Measurements from ENCODE around the gene CBR3.
"Not testable (repeated sequence)": the region's sequence is repeated elsewhere in the genome, so short reads cannot be mapped to it uniquely, and the experiment has no call there.

Gene CBR3

GRCh38 chr21:36130414-36130762 is 4.5 kb upstream of the CBR3 start:
- H3K27ac ChIP-seq (ENCODE audit: extremely low read depth, low read depth, low read length); H3K4me1 ChIP-seq (ENCODE audit: control insufficient read depth, insufficient read depth, low read length); H3K36me3 ChIP-seq (ENCODE audit: control insufficient read depth in 2 of 2, insufficient read depth in 1 of 2, low read length in 2 of 2); POLR2A ChIA-PET; H3K4me3 ChIP-seq (ENCODE audit: low read depth, low read length); H3K9me3 ChIP-seq (ENCODE audit: control insufficient read depth, insufficient read depth, low read depth, low read length): not testable (repeated sequence)
- CTCF ChIA-PET: interaction anchor here (0.7 to 1.0 kb wide), 2 partner anchors 9 to 15 kb away, joined by 3 to 5 read pairs; no protein-coding TSS in a partner anchor
- TF ChIP-seq ZXDB (tag by site-specific recombination; IDR thresholded peaks at IDR 0.05) (0 out of 2 replicates have a peak, but pooled peaks have one; percentile 15), SCRT2 (tag by site-specific recombination; IDR thresholded peaks at IDR 0.05) (peak; percentile 51; the same call in 1 of the 2 replicates), ZNF610 (tag by site-specific recombination; IDR thresholded peaks at IDR 0.05; ENCODE audit: borderline replicate concordance) (peak; percentile 32; the same call in 1 of the 2 replicates), ZBTB17 (tag by site-specific recombination; IDR thresholded peaks at IDR 0.05) (peak; percentile 31), ZFHX2 (tag by site-specific recombination; conservative IDR thresholded peaks at IDR 0.05) (peak; percentile 43), ZNF449 (tag by site-specific recombination; IDR thresholded peaks at IDR 0.05) (peak; percentile 45; the same call in 1 of the 2 replicates), ZNF341 (tag by site-specific recombination; IDR thresholded peaks at IDR 0.05; ENCODE audit: low read depth) (0 out of 2 replicates have a peak, but pooled peaks have one; percentile 55), ZNF394 (tag by site-specific recombination; IDR thresholded peaks at IDR 0.05; ENCODE audit: borderline replicate concordance) (peak; percentile 33; the same call in 1 of the 2 replicates), ZNF600 (tag by site-specific recombination; IDR thresholded peaks at IDR 0.05) (peak; percentile 48; the same call in 1 of the 2 replicates), ZNF398 (tag by site-specific recombination; IDR thresholded peaks at IDR 0.05) (peak; percentile 76), ZIC2 (tag by site-specific recombination; IDR thresholded peaks at IDR 0.05) (peak; percentile 55; the same call in 1 of the 2 replicates), GLIS1 (tag by site-specific recombination; IDR thresholded peaks at IDR 0.05) (peak; percentile 26; the same call in 1 of the 2 replicates), EGR2 (tag by site-specific recombination; IDR thresholded peaks at IDR 0.05; ENCODE audit: low read depth) (0 out of 2 replicates have a peak, but pooled peaks have one; percentile 30), ZBTB20 (tag by site-specific recombination; IDR thresholded peaks at IDR 0.05) (peak; percentile 38; the same call in 1 of the 2 replicates), ZNF335 (tag by site-specific recombination; conservative IDR thresholded peaks at IDR 0.05) (peak; percentile 59), SP3 (tag by site-specific recombination; IDR thresholded peaks at IDR 0.05) (peak; percentile 56)
- TF ChIP-seq, protein P1, sequence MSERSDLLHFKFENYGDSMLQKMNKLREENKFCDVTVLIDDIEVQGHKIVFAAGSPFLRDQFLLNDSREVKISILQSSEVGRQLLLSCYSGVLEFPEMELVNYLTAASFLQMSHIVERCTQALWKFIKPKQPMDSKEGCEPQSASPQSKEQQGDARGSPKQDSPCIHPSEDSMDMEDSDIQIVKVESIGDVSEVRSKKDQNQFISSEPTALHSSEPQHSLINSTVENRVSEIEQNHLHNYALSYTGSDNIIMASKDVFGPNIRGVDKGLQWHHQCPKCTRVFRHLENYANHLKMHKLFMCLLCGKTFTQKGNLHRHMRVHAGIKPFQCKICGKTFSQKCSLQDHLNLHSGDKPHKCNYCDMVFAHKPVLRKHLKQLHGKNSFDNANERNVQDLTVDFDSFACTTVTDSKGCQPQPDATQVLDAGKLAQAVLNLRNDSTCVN (tag by site-specific recombination; optimal IDR thresholded peaks at IDR 0.05): peak; percentile 16

DNA sequence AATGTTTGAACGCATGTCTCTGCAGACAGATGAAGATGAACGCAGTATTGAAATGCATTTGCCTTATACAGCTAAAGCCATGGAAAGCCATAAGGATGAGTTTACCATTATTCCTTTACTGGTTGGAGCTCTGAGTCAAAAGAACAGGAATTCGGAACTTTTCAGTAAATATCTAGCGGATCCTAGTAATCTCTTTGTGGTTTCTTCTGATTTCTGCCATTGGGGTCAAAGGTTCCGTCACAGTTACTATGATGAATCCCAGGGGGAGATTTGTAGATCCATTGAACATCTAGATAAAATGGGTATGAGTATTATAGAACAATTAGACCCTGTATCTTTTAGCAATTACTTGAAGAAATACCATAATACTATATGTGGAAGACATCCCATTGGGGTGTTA is 4.0 kb upstream of the CBR3 start:
- POLR2A ChIA-PET; H3K36me3 ChIP-seq (ENCODE audit: control insufficient read depth in 2 of 2, insufficient read depth in 1 of 2, low read length in 2 of 2); H3K9me3 ChIP-seq (ENCODE audit: control insufficient read depth, insufficient read depth, low read depth, low read length); H3K4me3 ChIP-seq (ENCODE audit: low read depth, low read length); H3K4me1 ChIP-seq (ENCODE audit: control insufficient read depth, insufficient read depth, low read length); H3K27ac ChIP-seq (ENCODE audit: extremely low read depth, low read depth, low read length): not testable (repeated sequence)
- TF ChIP-seq ZNF335 (tag by site-specific recombination; conservative IDR thresholded peaks at IDR 0.05): 0 out of 2 replicates have a peak, but pooled peaks have one; percentile 7
- CTCF ChIA-PET: interaction anchor here (0.6 to 1.0 kb wide), 3 partner anchors 8 to 15 kb away, joined by 3 to 5 read pairs (median 4); no protein-coding TSS in a partner anchor

DNA sequence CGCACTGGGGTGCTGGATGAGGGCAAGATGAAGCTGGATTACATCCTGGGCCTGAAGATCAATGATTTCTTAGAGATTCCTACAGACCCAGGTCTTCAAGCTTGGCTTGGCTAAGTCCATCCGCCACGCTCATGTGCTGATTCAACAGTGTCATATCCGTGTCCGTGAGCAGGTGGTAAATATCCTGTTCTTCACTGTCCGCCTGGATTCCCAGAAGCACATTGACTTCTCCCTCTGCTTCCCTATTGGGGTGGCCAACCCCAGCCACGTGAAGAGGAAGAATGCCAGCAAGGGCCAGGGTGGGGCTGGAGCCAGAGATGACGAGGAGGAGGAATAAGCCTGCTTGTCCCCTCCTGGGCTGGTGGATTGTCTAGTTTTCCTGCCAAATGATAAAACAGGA is 2.2 kb upstream of the CBR3 start:
- Histone ChIP-seq H3K9me3 (ENCODE audit: control insufficient read depth, insufficient read depth, low read depth, low read length) (no peaks in the 10 kb centered on the region), H3K4me1 (ENCODE audit: control insufficient read depth, insufficient read depth, low read length) (peaks cover 7% of the 10 kb centered on the region), H3K27ac (ENCODE audit: extremely low read depth, low read depth, low read length) (no peak overlapping the region), H3K36me3 (ENCODE audit: control insufficient read depth in 2 of 2, insufficient read depth in 1 of 2, low read length in 2 of 2) (no peaks in the 10 kb centered on the region), H3K4me3 (ENCODE audit: low read depth, low read length) (no peak overlapping the region)
- POLR2A ChIA-PET: interaction anchor here (0.7 to 1.1 kb wide), 2 partner anchors 24 to 187 kb away, joined by 4 to 6 read pairs; partner anchors contain the start of gene MORC3
- CTCF ChIA-PET: interaction anchor here (1.3 kb wide), 1 partner anchor 8 kb away, joined by 7 read pairs; no protein-coding TSS in a partner anchor
- TF ChIP-seq, protein P2, sequence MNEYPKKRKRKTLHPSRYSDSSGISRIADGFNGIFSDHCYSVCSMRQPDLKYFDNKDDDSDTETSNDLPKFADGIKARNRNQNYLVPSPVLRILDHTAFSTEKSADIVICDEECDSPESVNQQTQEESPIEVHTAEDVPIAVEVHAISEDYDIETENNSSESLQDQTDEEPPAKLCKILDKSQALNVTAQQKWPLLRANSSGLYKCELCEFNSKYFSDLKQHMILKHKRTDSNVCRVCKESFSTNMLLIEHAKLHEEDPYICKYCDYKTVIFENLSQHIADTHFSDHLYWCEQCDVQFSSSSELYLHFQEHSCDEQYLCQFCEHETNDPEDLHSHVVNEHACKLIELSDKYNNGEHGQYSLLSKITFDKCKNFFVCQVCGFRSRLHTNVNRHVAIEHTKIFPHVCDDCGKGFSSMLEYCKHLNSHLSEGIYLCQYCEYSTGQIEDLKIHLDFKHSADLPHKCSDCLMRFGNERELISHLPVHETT (tag by site-specific recombination; IDR thresholded peaks at IDR 0.05): no peak
- TF ChIP-seq ZNF768 (tag by site-specific recombination; IDR thresholded peaks at IDR 0.05) (no peak), ZNF155 (tag by site-specific recombination; IDR thresholded peaks at IDR 0.05) (no peak), ZNF785 (tag by site-specific recombination; IDR thresholded peaks at IDR 0.05) (no peak), ZNF175 (tag by site-specific recombination; IDR thresholded peaks at IDR 0.05) (no peak), ZBTB20 (tag by site-specific recombination; IDR thresholded peaks at IDR 0.05) (no peak)
- TF ChIP-seq, protein P3, sequence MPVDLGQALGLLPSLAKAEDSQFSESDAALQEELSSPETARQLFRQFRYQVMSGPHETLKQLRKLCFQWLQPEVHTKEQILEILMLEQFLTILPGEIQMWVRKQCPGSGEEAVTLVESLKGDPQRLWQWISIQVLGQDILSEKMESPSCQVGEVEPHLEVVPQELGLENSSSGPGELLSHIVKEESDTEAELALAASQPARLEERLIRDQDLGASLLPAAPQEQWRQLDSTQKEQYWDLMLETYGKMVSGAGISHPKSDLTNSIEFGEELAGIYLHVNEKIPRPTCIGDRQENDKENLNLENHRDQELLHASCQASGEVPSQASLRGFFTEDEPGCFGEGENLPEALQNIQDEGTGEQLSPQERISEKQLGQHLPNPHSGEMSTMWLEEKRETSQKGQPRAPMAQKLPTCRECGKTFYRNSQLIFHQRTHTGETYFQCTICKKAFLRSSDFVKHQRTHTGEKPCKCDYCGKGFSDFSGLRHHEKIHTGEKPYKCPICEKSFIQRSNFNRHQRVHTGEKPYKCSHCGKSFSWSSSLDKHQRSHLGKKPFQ (tag by site-specific recombination; IDR thresholded peaks at IDR 0.05): no peak
